ENCODE measurements around the gene MYO1E. TPM values are rescaled to one million over a fixed set of nuclear protein-coding genes. Genes with fewer than 3 reads are reported as not detected.

Gene MYO1E
- total RNA-seq, 4 donors from 2014 or later: 23.3 to 99.8 (median 66.5) TPM

- no peak for DNase-seq
- intact Hi-C loops (cut with DNase I; ENCODE audit: low total_unique reads): no loop called here
- no peaks in the 10 kb centered on the region for H3K4me1 ChIP-seq
- H3K27ac ChIP-seq: no peak overlapping the region
- no peaks in the 10 kb centered on the region for H3K27me3 ChIP-seq
- TF ChIP-seq CTCF (IDR thresholded peaks at IDR 0.05): no peak
- no peaks in the 10 kb centered on the region for H3K36me3 ChIP-seq
- no peaks in the 10 kb centered on the region for H3K9me3 ChIP-seq
- no peak overlapping the region for H3K4me3 ChIP-seq
Observed at GRCh38 chr15:59259137-59259943, 113.3 kb downstream of the MYO1E start.

DNA sequence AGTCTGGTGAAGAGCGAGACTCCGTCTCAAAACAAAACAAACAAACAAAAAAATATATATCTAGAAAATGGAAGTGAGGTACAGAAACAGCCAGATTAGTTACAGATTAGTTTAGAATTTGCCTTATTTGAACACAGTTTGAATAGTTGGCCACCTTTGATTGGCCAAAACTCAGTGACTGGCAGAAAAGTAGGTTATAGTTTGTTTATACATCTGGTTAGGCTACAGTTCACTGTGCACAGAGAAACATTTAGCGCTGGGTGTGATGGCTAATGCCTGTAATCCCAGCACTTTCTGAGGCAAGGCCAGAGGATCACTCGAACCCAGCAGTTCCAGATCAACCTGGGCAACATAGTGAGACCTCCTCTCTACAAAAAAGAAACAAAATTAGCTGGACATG is 114.4 kb downstream of the MYO1E start:
- no peaks in the 10 kb centered on the region for H3K4me1 ChIP-seq
- DNase-seq: no peak
- H3K4me3 ChIP-seq: no peak overlapping the region
- no peak overlapping the region for H3K27ac ChIP-seq
- intact Hi-C loops (cut with DNase I; ENCODE audit: low total_unique reads): no loop called here
- no peak for TF ChIP-seq POLR2A (IDR thresholded peaks at IDR 0.05)
- H3K27me3 ChIP-seq: no peaks in the 10 kb centered on the region
- no peaks in the 10 kb centered on the region for H3K36me3 ChIP-seq
- no peaks in the 10 kb centered on the region for H3K9me3 ChIP-seq

DNA sequence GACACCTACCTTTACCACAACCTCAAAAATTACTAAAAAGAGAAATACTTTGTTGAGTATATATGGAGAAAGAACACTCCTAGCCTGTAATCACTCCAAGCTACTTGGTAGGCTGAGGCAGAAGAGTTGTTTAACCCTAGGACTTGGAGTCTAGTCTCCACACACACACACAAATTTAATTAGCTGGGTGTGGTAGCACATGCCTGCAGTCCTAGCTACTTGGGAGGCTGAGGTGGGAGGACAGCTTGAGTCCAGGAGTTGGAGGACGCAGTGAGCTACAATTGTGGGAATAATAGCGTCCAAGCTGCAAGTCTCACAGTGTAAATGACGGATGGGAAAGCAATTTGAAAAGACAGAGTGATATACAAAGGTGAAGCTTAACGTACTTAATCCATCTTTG is 115.5 kb downstream of the MYO1E start:
- H3K27ac ChIP-seq: no peak overlapping the region
- H3K27me3 ChIP-seq: no peaks in the 10 kb centered on the region
- intact Hi-C loops (cut with DNase I; ENCODE audit: low total_unique reads): no loop called here
- TF ChIP-seq CTCF (IDR thresholded peaks at IDR 0.05) (no peak), POLR2A (IDR thresholded peaks at IDR 0.05) (no peak)
- no peak overlapping the region for H3K4me3 ChIP-seq
- H3K36me3 ChIP-seq: no peaks in the 10 kb centered on the region
- no peaks in the 10 kb centered on the region for H3K4me1 ChIP-seq
- DNase-seq: no peak
- no peaks in the 10 kb centered on the region for H3K9me3 ChIP-seq

DNA sequence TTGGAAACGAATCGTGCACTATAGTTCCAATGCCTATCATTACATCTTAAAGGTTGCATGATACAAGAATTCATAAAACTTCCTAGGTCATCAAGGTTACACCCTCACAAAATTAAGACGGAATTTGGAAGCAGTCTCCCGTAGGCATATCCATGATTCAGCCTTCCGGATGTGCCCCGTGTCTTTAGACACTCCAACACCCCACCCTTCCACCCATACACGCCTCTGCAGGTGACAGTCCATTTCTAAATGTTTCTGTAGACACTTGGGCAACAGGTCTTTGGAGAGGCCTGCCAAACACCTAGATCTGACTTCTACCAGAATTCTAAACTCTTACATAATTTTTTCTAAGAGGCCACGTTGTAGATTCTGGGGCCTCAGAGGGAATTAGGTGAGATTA is 116.2 kb downstream of the MYO1E start:
- H3K4me3 ChIP-seq: no peak overlapping the region
- no peak for DNase-seq
- TF ChIP-seq POLR2A (IDR thresholded peaks at IDR 0.05): no peak
- no peak for TF ChIP-seq CTCF (IDR thresholded peaks at IDR 0.05)
- H3K4me1 ChIP-seq: no peaks in the 10 kb centered on the region
- H3K9me3 ChIP-seq: no peaks in the 10 kb centered on the region
- no peaks in the 10 kb centered on the region for H3K36me3 ChIP-seq
- intact Hi-C loops (cut with DNase I; ENCODE audit: low total_unique reads): no loop called here
- H3K27me3 ChIP-seq: no peaks in the 10 kb centered on the region
- no peak overlapping the region for H3K27ac ChIP-seq

GRCh38 chr15:59255680-59256336 is 116.9 kb downstream of the MYO1E start:
- no peaks in the 10 kb centered on the region for H3K27me3 ChIP-seq
- H3K4me1 ChIP-seq: no peaks in the 10 kb centered on the region
- H3K27ac ChIP-seq: no peak overlapping the region
- no peaks in the 10 kb centered on the region for H3K36me3 ChIP-seq
- no peak for DNase-seq
- intact Hi-C loops (cut with DNase I; ENCODE audit: low total_unique reads): no loop called here
- H3K9me3 ChIP-seq: no peaks in the 10 kb centered on the region
- TF ChIP-seq CTCF (IDR thresholded peaks at IDR 0.05) (no peak), POLR2A (IDR thresholded peaks at IDR 0.05) (no peak)
- H3K4me3 ChIP-seq: no peak overlapping the region

All from uterus (tissue), 4 donors.